ENCODE results near the gene PRKCA. TPM values are rescaled to one million over a fixed set of nuclear protein-coding genes. Genes with fewer than 3 reads are reported as not detected.

PRKCA gene
- total and polyA plus RNA-seq, 2 donors (not counting 3 experiments of a cell fraction or from before 2014, with no cell fraction given): 7.5 to 34.2 TPM

GRCh38 chr17:66405836-66406677 is 103.6 kb downstream of the PRKCA start:
- Histone ChIP-seq H3K4me2 (ENCODE audit: insufficient read depth, low read length) (no peak overlapping the region), H4K20me1 (replicated peaks; ENCODE audit: control insufficient read depth, extremely low read depth, insufficient read depth, low read length) (no peaks in the 10 kb centered on the region), H3K9me1 (replicated peaks; ENCODE audit: control insufficient read depth, extremely low read depth, insufficient read depth, low read length) (no peaks in the 10 kb centered on the region), H3K9ac (replicated peaks; ENCODE audit: extremely low read depth, insufficient read depth, low read length) (no peak overlapping the region), H2AFZ (ENCODE audit: low read depth, low read length) (no peak overlapping the region), H3K4me3 (replicated peaks in 1 of 3; ENCODE audit: insufficient read depth in 1 of 3, low read depth in 1 of 3, low read length in 3 of 3) (no peak overlapping the region), H3K36me3 (ENCODE audit: control insufficient read depth in 2 of 2, extremely low read depth in 1 of 2, insufficient read depth in 2 of 2, low read length in 2 of 2) (no peaks in the 10 kb centered on the region), H3K4me1 (ENCODE audit: control insufficient read depth, extremely low read depth, insufficient read depth, low read length) (no peaks in the 10 kb centered on the region), H3K27me3 (ENCODE audit: control insufficient read depth in 2 of 2, insufficient read depth in 2 of 2, low read length in 2 of 2) (no peaks in the 10 kb centered on the region), H3K9me3 (replicated peaks; ENCODE audit: control insufficient read depth, insufficient read depth, low read length) (no peaks in the 10 kb centered on the region), H3K79me2 (ENCODE audit: control insufficient read depth, insufficient read depth, low read length) (peaks cover 14% of the 10 kb centered on the region), H3K27ac (ENCODE audit: insufficient read depth, low read depth, low read length) (no peak overlapping the region)
- BruUV-seq (replicated peaks): no TSS peak
- TF ChIP-seq POLR2A (IDR thresholded peaks at IDR 0.05; ENCODE audit: low read depth, low read length) (no peak), MYC (IDR thresholded peaks at IDR 0.05; ENCODE audit: low read depth, low read length) (no peak), MAX (IDR thresholded peaks at IDR 0.05; ENCODE audit: insufficient read depth, insufficient read length) (no peak), FOS (IDR thresholded peaks at IDR 0.05; ENCODE audit: borderline replicate concordance, insufficient read depth, low read length) (no peak), GATA2 (IDR thresholded peaks at IDR 0.05; ENCODE audit: insufficient read depth, insufficient read length, low read depth, low read length) (no peak), POLR2AphosphoS5 (IDR thresholded peaks at IDR 0.05; ENCODE audit: insufficient read depth, low read depth, low read length) (no peak), CTCF (IDR thresholded peaks at IDR 0.05; ENCODE audit: extremely low read depth in 1 of 2, insufficient read depth in 1 of 2, low read depth in 1 of 2, low read length in 2 of 2) (no peak), JUN (IDR thresholded peaks at IDR 0.05; ENCODE audit: borderline replicate concordance, insufficient read depth, insufficient read length, low read depth) (no peak), EZH2 (IDR thresholded peaks at IDR 0.05; ENCODE audit: borderline replicate concordance, low read depth, low read length, severe bottlenecking) (no peak)
- DNase-seq (ENCODE audit: low read depth, low spot score) (peak; percentile 63), FAIRE-seq (no peak)
- dilution Hi-C loops (cut with MboI; ENCODE audit: extremely low pct_ligation_motif_present, low sequenced_read_pairs): no loop called here
- CTCF ChIA-PET: interaction anchor here (0.8 to 1.3 kb wide), 3 partner anchors 37 to 150 kb away, joined by 3 to 4 read pairs (median 3); no protein-coding TSS in a partner anchor
- intact Hi-C loops (cut with micrococcal nuclease): no loop called here
- POLR2A ChIA-PET: no interaction called here

Data from endothelial cell of umbilical vein (primary cell).